Fibroblast of lung (primary cell): ENCODE results near the gene HMGB2. TPM values are rescaled to one million over a fixed set of nuclear protein-coding genes. Genes with fewer than 3 reads are reported as not detected.
A peak's percentile ranks its signal among the peaks of the same experiment; 100 is the strongest.

Experiments used
- DNase-seq, 2 donors: peaks; one replicate each; pipeline versions ENCODE4 v3.0.0 to v3.0.0-alpha.2; 2010; ENCODE audit warnings: low read depth in 2 of 2
- H2AFZ ChIP-seq: 2 replicates; pipeline ENCODE4 v1.5.1; 2012; ENCODE audit warnings: low read length, control low read depth, inconsistent platforms
- H3K27ac ChIP-seq: 2 replicates; pipeline ENCODE4 v1.5.1; 2011; ENCODE audit warnings: low read length, control low read depth; ENCODE audit not compliant: insufficient read depth
- H3K27me3 ChIP-seq: 2 replicates; pipeline ENCODE4 v1.5.1; 2011; ENCODE audit warnings: mild to moderate bottlenecking, low read length; ENCODE audit not compliant: control insufficient read depth, insufficient read depth
- H3K36me3 ChIP-seq: 2 replicates; pipeline ENCODE4 v1.5.1; 2011; ENCODE audit warnings: low read length; ENCODE audit not compliant: control insufficient read depth, insufficient read depth
- H3K4me1 ChIP-seq: 2 replicates; pipeline ENCODE4 v1.5.1; 2011; ENCODE audit warnings: low read length; ENCODE audit not compliant: control insufficient read depth, insufficient read depth; ENCODE audit errors: extremely low read depth
- H3K4me2 ChIP-seq: 2 replicates; pipeline ENCODE4 v1.5.1; 2011; ENCODE audit warnings: low read length, control low read depth; ENCODE audit not compliant: insufficient read depth; ENCODE audit errors: extremely low read depth
- H3K4me3 ChIP-seq, 4 experiments: fragments of 200-600 bp in 1 of 4; sonication (generic) in 1 of 4; replicated peaks in 1 of 4; 2 replicates each; pipeline ENCODE4 v1.5.1; 2011 to 2016; ENCODE audit warnings: low read length in 4 of 4, low read depth in 3 of 4, mild to moderate bottlenecking in 3 of 4, control low read depth in 2 of 4, inconsistent platforms in 1 of 4, mixed read lengths in 1 of 4; ENCODE audit not compliant: insufficient read depth in 1 of 4; ENCODE audit errors: control extremely low read depth in 1 of 4
- H3K79me2 ChIP-seq: 2 replicates; pipeline ENCODE4 v1.5.1; 2012; ENCODE audit warnings: mild to moderate bottlenecking, low read length, inconsistent platforms; ENCODE audit not compliant: control insufficient read depth, insufficient read depth
- H3K9ac ChIP-seq: 2 replicates; pipeline ENCODE4 v1.5.1; 2011; ENCODE audit warnings: mild to moderate bottlenecking, low read length, control low read depth; ENCODE audit not compliant: insufficient read depth
- H3K9me3 ChIP-seq: 2 replicates; pipeline ENCODE4 v1.5.1; 2012; ENCODE audit warnings: low read depth, low read length; ENCODE audit not compliant: control insufficient read depth, insufficient read depth
- H4K20me1 ChIP-seq: 2 replicates; pipeline ENCODE4 v1.5.1; 2011; ENCODE audit warnings: low read length; ENCODE audit not compliant: control insufficient read depth, insufficient read depth; ENCODE audit errors: extremely low read depth
- CTCF ChIP-seq, 2 donors: IDR thresholded peaks in 1 of 2; conservative IDR thresholded peaks in 1 of 2; 1 replicate in 1 of 2; 2 replicates in 1 of 2; pipeline ENCODE4 v1.5.1; 2011 to 2012; ENCODE audit warnings: low read length in 2 of 2, control low read depth in 1 of 2, inconsistent platforms in 1 of 2, low read depth in 1 of 2, mild to moderate bottlenecking in 1 of 2
- EZH2 ChIP-seq: IDR thresholded peaks from 2 replicates; pipeline ENCODE4 v1.5.1; 2012; ENCODE audit warnings: low read length, control low read depth, mild to moderate bottlenecking; ENCODE audit errors: missing control alignments
- polyA plus RNA-seq, 2 donors: library from polyadenylated mRNA; depleted of rRNA in 1 of 2; stranded (reverse) in 1 of 2; unstranded in 1 of 2; fragments of >200 nt; gene quantifications; 2 replicates each; pipeline ENCODE4 v1.2.1, GENCODE V29; 2011 to 2012; ENCODE audit warnings: missing spikeins in 1 of 2
- total RNA-seq: library from RNA; depleted of rRNA; stranded (reverse); fragments of >200 nt; gene quantifications from 2 replicates; pipeline ENCODE4 v1.2.1, GENCODE V29; 2014

The HMGB2 gene
- total and polyA plus RNA-seq, 2 donors (not counting 1 experiment from before 2014, with no cell fraction given), result 123 to 183 TPM

DNA sequence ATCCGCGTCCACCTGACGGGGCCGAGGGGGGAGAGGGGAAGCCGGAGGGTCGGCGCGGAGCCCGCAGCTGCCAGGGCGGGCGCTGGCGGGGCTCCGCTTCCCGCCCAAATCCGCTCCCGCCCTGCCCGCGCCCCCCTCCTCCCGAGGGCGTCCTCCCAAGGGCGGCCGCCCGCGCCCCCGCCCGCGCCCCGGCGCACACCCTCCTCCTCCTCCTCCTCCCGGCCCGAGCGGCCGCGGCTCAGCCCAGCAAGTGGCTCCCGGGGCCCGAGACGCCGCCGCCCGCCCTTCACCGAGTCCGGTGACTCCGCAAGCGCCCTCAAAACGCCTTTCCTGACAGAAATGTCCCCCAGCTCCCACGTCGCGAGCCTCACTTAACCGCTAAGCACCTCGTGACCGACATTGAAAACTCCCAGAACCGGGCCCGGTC, 487 bp downstream of the HMGB2 start:
- no peaks in the 10 kb centered on the region for H3K36me3 ChIP-seq
- H3K9ac ChIP-seq, result peak overlapping the region; percentile 98
- no peak overlapping the region for H2AFZ ChIP-seq

DNA sequence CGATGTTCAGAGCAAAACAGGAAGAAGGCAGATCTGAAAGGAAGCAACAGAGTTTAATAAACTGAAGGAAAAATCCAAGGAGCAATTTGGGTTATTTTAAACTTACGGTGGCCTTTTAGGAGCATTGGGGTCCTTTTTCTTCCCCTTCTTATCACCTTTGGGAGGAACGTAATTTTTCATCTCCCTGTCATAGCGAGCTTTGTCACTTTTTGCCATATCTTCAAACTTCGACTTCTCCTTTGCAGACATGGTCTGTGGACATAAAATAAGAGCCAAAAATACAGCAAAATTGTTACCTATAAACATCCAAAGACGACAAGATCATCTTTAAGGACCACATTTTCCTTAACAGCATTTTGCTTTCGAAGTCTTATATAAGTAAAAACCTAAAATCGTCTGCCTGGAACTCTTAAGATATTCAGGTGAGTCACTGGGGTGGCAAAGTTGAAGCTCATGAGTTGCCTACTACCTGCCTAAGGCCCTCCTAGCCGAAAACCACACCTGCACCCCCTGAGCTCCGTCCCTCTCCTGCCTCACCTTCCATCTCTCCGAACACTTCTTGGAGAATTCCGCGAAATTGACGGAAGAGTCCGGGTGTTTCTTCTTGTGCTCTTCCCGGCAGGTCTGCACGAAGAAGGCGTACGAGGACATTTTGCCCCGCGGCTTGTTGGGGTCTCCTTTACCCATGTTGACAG, 1.0 kb downstream of the HMGB2 start:
- peak in 1 of 2 donors; percentile 8 for DNase-seq
- H3K36me3 ChIP-seq, result no peaks in the 10 kb centered on the region
- no peak for TF ChIP-seq CTCF (conservative IDR thresholded peaks at IDR 0.05 in 1 of 2, IDR thresholded peaks at IDR 0.05 in 1 of 2; ENCODE audit: low read depth in 1 of 2, low read length in 2 of 2)
- no peak for TF ChIP-seq EZH2
- H3K9me3 ChIP-seq, result no peaks in the 10 kb centered on the region
- peak overlapping the region; percentile 77 to 98 (median 90) for H3K4me3 ChIP-seq
- H3K79me2 ChIP-seq, result peaks cover 39% of the 10 kb centered on the region
- H3K27me3 ChIP-seq, result no peaks in the 10 kb centered on the region
- peaks cover 3% of the 10 kb centered on the region for H3K4me1 ChIP-seq
- peak overlapping the region; percentile 98 for H3K27ac ChIP-seq
- H3K4me2 ChIP-seq, result peak overlapping the region; percentile 93
- H4K20me1 ChIP-seq, result no peaks in the 10 kb centered on the region
- H3K9ac ChIP-seq, result peak overlapping the region; percentile 98
- H2AFZ ChIP-seq, result no peak overlapping the region

More for the DNA sequence above, 487 bp downstream of the HMGB2 start:
- H3K4me3 ChIP-seq, result peak overlapping the region; percentile 77 to 98 (median 90)
- DNase-seq, result peak; percentile 33 to 39
- TF ChIP-seq EZH2, result no peak
- TF ChIP-seq CTCF (conservative IDR thresholded peaks at IDR 0.05 in 1 of 2, IDR thresholded peaks at IDR 0.05 in 1 of 2; ENCODE audit: low read depth in 1 of 2, low read length in 2 of 2), result no peak
- no peaks in the 10 kb centered on the region for H3K27me3 ChIP-seq
- H3K27ac ChIP-seq, result peak overlapping the region; percentile 98
- H3K79me2 ChIP-seq, result peaks cover 39% of the 10 kb centered on the region
- H3K9me3 ChIP-seq, result no peaks in the 10 kb centered on the region
- H4K20me1 ChIP-seq, result no peaks in the 10 kb centered on the region
- peaks cover 3% of the 10 kb centered on the region for H3K4me1 ChIP-seq
- peak overlapping the region; percentile 93 for H3K4me2 ChIP-seq

GRCh38 chr4:173332021-173332487, 2.1 kb downstream of the HMGB2 start:
- peak in 1 of 2 donors; percentile 58 for DNase-seq
- peaks cover 39% of the 10 kb centered on the region for H3K79me2 ChIP-seq
- H3K9ac ChIP-seq, result peak overlapping the region; percentile 3

More at GRCh38 chr4:173332021-173332487, 2.1 kb downstream of the HMGB2 start:
- no peaks in the 10 kb centered on the region for H3K9me3 ChIP-seq
- peak overlapping the region; percentile 3 for H3K27ac ChIP-seq
- H2AFZ ChIP-seq, result no peak overlapping the region
- peaks cover 3% of the 10 kb centered on the region for H3K4me1 ChIP-seq
- no peak for TF ChIP-seq CTCF (conservative IDR thresholded peaks at IDR 0.05 in 1 of 2, IDR thresholded peaks at IDR 0.05 in 1 of 2; ENCODE audit: low read depth in 1 of 2, low read length in 2 of 2)
- TF ChIP-seq EZH2, result no peak
- H3K27me3 ChIP-seq, result no peaks in the 10 kb centered on the region
- peaks cover 1% of the 10 kb centered on the region for H3K36me3 ChIP-seq
- no peaks in the 10 kb centered on the region for H4K20me1 ChIP-seq
- H3K4me3 ChIP-seq, result peak overlapping the region; percentile 77 to 98 (median 90)
- peak overlapping the region; percentile 93 for H3K4me2 ChIP-seq
